ENCODE measurements around the gene GNG5.

- TF ChIP-seq CTCF (IDR thresholded peaks at IDR 0.05; ENCODE audit: insufficient read depth, low read length) (no peak), POLR2AphosphoS5 (IDR thresholded peaks at IDR 0.05; ENCODE audit: low read depth) (peak; percentile 91), REST (IDR thresholded peaks at IDR 0.05; ENCODE audit: insufficient replicate concordance, low read depth) (peak; percentile 71), SPI1 (IDR thresholded peaks at IDR 0.05; ENCODE audit: borderline replicate concordance, low read depth) (peak; percentile 4; the same call in 1 of the 2 replicates)
These were observed 27.2 kb downstream of the GNG5 start, which contains the start of gene RPF1 for GRCh38 chr1:84478876-84479868.

All from HL-60 (cell line).